NCI-H2081 (cell line): Measurements from ENCODE around the gene SLC29A2.

ENCODE experiments used
- DNase-seq, 2 experiments: peaks; one replicate each; lab custom pipeline; 2025; lab: John Stamatoyannopoulos, UW

Gene SLC29A2, protein sequence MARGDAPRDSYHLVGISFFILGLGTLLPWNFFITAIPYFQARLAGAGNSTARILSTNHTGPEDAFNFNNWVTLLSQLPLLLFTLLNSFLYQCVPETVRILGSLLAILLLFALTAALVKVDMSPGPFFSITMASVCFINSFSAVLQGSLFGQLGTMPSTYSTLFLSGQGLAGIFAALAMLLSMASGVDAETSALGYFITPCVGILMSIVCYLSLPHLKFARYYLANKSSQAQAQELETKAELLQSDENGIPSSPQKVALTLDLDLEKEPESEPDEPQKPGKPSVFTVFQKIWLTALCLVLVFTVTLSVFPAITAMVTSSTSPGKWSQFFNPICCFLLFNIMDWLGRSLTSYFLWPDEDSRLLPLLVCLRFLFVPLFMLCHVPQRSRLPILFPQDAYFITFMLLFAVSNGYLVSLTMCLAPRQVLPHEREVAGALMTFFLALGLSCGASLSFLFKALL

GRCh38 chr11:66371627-66372415 is at the start of gene SLC29A2:
Gene SLC29A2, minus strand, starts transcription at chr11:66371760. Its CDS starts 169 bp downstream, at chr11:66371591.
- peak; percentile 95 for DNase-seq

GRCh38 chr11:66420671-66421476 is 49.3 kb upstream of the SLC29A2 start, which contains the start of gene NPAS4:
Gene NPAS4, plus strand, starts transcription at chr11:66421035. Its CDS starts 145 bp downstream, at chr11:66421180.
- peak; percentile 75 to 80 for DNase-seq

- peak; percentile 28 to 51 for DNase-seq
These were observed 48.3 kb upstream of the SLC29A2 start for GRCh38 chr11:66419825-66420224.

DNA sequence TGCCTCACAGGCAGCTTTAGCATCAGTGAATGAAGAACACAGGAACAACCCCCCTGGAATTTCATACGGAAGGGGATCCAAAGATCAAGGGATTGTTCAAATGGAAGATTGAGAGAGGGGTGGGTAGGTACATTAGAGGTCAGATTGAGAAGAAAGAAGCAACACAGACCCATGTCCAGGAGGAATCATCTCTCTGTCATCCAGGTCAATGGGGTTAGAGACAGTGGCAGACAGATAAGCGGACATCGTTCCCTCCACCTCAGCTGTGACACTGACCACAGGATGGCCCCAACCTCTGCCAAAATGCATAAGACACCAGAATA is 47.4 kb upstream of the SLC29A2 start:
- DNase-seq = no peak

- DNase-seq = peak; percentile 45 to 71
These were observed 46.8 kb upstream of the SLC29A2 start for GRCh38 chr11:66418168-66418985.

GRCh38 chr11:66417000-66417399 is 45.4 kb upstream of the SLC29A2 start:
- no peak for DNase-seq

GRCh38 chr11:66415423-66415822 is 43.9 kb upstream of the SLC29A2 start:
- DNase-seq = no peak

- DNase-seq = no peak
These were observed 42.8 kb upstream of the SLC29A2 start for GRCh38 chr11:66414120-66414934.

GRCh38 chr11:66413167-66413566 is 41.6 kb upstream of the SLC29A2 start:
- no peak for DNase-seq

- DNase-seq = no peak
These were observed 40.5 kb upstream of the SLC29A2 start for GRCh38 chr11:66412110-66412509.

DNA sequence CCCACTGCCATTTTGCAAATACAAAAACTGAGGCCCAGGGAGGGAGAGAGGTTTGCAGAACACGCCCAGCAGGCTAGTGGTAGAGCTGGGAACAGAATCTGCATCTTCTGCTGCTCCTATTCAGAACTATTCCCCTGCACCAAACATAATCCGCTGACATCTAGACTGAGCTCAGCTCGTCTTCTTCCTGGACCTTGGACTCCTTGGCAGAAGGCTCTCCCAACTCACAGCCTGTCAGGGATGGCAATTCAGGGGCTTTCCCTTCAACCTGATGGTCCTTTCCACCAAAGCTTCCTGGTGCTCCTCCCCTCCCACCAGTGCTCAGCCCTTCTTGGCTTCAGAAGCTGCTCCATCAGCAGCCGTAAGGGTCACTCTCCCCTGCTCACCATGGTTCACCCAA is 39.8 kb upstream of the SLC29A2 start:
- no peak for DNase-seq

DNA sequence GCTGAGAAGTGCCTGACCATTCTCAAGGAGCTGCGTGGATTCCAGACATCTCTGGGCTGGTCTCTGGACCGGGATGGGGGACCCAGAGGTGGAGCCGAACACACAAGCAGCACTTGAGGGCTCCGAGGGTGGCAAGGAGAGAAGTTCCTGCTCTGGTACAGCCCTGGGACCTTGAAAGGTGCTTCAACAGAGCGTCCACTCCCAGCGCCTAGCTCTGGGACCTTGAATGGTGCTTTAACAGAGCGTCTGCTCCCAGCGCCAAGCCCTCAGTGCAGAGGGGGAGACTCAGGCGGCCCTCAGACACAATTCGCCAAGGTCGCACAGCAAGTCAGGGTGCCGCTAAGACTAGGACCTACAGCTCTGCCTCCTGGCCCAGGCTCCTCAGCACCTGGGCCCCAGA is 38.6 kb upstream of the SLC29A2 start:
- no peak for DNase-seq

- no peak for DNase-seq
These were observed 37.7 kb upstream of the SLC29A2 start for GRCh38 chr11:66409226-66409625.

DNA sequence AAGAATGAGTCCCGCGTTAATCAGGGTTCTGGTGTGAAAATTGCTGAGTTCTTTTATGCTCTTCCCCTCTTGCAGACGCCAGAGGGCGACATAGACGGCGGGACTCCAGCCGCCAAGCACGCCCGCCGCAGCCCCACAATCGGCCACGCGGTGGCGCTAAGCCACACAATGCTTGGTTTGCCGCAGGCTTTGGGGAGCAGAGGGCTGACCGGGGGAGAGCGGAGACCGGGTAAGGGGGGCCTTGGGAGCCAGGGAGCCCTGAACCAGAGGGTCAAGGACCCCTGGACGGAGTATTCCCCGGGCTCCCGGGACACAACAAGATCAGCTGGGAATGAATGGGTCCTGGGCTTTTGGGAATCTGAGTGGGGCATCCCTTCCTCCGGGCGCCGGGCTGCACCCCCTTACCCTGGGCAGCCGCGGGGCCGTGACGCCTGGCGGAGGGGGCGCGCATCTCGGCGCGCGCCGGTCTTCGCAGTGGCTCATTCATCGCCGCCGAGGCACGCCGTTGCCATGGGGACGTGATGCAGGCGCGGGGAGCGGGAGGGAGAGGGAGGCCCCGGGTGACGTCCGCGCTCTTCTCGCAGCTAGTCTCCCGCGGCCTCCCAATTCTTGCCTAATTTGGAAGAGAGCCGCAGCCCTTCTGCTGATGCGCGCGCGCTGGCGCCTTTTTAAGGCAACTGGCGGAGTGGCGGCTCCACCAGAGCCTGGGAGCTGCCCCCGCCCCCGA is 37.1 kb upstream of the SLC29A2 start:
- peak; percentile 89 to 90 for DNase-seq

DNA sequence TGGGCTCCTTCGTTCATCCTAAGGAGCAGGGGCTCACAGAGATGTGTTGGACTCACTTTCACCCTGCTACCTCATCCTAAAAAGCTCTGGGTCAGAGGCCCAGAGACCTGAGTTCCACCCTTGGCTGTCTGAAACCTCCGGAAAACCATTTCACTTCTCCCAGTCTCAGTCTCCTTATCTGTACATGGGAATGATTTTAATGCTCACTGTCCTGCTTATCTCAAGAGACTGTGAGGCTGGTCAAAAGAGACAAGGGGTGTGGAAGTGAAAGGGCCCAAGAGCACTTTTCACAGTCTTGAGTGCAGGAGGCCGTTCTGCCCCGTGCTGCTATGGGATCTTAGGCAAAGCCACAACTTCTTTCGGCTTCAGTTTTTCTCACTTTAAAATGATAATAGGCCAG is 36.1 kb upstream of the SLC29A2 start:
- no peak for DNase-seq

DNA sequence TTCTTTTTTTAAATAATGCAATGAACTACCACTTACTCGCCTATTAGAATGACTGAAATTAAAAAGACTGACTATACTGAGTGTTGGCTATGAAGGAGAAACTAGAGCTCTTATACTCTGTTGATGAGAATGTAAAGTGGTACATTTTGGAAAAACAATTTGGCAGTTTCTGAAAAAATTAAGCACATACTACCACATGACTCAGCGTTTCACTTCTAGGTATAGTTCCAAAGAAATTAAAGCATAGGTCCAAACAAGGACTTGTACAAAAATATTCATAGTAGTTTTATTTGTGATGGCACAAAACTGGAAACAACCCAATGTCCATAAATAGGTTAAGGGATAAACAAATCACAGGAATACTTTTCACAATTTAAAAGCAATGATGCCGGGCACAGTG is 22.4 kb upstream of the SLC29A2 start:
- DNase-seq = no peak

GRCh38 chr11:66391322-66391721 is 19.8 kb upstream of the SLC29A2 start:
- no peak for DNase-seq

DNA sequence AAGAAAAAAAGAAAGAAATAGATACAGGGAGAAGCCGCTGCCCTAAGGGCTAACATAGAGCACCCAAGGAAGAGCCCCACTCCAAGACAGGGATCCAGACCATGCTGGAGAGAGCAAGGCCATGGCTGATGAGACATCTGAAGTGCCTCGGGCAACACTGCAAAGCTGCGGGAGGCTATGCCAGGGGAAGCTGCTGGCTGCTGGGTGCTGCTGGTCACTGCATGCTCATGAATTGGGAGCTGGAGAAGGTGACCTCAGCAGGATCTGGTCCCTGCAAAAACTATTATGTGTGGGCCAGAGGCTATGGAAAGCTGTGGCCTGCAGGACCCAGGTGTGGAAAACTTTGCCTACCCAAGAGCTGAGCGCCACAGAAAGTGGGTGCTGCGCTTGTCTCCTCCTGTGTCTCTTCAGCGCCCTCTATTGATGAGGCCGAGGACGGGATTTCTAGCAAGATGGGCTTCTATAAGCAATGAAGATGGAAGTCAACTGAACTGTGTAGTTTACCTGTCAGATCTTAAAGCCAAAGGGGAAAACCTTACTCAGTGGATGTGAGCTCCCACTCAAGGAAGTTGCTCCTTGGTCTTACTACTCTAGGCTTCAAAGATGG is 17.3 kb upstream of the SLC29A2 start:
- peak; percentile 73 to 74 for DNase-seq
